HG03066 (cell line): ENCODE data around the gene SIPA1L3.
"Not testable (repeated sequence)": the region's sequence is repeated elsewhere in the genome, so short reads cannot be mapped to it uniquely, and the experiment has no call there.

Experiments used
- ATAC-seq: cut with Tn5 transposase; IDR thresholded peaks from one replicate; pipeline ENCODE4 v1.9.1; 2021; ENCODE audit warnings: low read depth; ENCODE audit not compliant: unreplicated experiment

SIPA1L3 gene

GRCh38 chr19:38057959-38058690, 151.1 kb downstream of the SIPA1L3 start:
- ATAC-seq: no peak

GRCh38 chr19:38059897-38060296, 152.9 kb downstream of the SIPA1L3 start:
- no peak for ATAC-seq

DNA sequence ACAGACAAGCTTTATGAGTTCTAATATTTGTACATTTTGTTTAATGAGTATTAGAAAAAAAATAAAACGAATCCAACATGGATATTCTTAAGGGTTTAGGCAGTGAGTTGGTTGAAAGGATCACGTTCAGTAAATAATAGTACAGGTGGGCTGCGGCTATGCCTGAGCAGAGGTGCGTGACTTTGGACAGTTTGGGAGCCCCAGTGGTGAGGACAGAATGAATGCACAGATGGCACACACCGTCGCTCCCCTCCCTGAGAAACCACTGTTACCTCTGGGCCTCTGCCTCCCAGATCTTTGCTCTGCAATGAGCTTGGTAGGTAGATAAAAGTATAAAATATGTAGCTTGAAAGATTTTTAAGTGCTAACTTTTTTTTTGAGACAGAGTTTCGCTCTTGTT, 153.3 kb downstream of the SIPA1L3 start:
- no peak for ATAC-seq

DNA sequence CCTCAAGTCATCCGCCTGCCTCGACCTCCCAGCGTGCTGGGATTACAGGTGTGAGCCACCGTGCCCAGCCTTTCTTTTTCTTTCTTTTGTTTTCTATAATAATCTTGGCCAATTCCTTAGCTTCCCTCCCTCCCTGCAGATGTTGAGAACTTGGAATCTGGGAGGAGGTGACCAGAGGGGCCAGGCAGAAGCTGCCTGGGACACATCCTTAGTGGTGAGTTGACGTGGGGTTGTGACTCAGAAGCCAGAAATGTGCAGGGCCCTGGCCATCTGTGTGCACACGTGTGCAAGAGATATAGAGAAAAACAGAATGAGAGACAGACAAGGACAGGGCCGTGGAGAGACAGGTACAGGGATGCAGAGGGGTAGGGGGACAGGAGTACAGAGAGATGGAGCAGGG, 154.3 kb downstream of the SIPA1L3 start:
- ATAC-seq: no peak

- ATAC-seq: no peak
Observed at GRCh38 chr19:38062959-38063761, 156.2 kb downstream of the SIPA1L3 start.

DNA sequence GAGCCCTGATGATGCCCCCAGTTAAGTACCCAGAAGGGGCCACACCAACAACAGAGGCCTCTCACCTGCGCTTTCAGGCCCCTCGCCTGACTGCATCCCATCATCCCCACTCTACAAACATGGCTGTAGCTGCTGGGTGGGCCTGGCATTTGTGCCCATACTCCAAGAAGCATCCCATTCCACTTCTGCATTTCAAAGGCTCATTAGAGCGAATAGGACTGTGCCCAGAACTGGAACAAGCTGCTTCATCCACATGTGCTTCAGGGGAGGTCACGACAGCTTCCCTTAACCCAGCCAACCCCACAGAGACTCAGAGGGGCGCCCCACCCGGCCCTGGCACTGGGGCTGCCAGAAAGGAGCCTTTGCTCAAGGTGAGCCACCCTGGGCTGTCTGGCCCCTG, 156.9 kb downstream of the SIPA1L3 start:
- ATAC-seq: no peak

DNA sequence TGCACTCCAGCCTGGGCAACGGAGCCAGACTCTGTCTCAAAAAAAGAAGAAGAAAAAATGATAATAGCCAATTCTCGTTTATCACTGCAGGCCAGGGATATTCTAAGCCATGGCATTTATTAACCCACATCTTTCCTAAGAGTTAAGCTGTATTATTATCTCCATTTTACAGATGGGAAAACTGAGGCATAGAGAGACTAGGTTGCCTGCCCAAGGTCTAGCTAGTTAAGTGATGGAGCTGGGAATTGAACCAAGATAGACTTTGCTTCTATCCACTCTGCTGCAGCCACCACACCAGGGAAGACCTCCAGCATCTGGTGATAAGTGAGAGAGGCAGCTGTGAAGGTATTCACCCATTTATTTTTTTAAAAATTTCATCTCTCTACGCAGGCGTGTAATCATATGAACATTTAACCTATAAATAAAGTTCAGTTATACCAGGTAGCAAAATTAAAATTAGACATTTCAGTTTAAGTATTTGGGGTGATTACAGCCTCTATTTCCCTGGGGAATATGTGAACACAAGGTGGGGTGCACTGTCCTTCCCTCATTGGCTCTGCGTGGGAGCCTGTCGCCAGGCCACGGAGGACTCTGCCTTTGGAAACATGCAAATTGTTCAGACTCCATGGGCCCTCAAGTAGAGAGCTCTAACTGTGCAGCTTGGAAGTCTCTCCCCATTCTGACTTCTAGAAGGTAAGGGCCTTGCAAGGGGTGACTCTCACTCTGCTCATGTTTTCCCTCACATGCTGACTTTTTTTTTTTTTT, 157.8 kb downstream of the SIPA1L3 start:
- no peak for ATAC-seq

- ATAC-seq: not testable (repeated sequence)
Observed at GRCh38 chr19:38065775-38066174, 158.8 kb downstream of the SIPA1L3 start.

- ATAC-seq: no peak
Observed at GRCh38 chr19:38068826-38069225, 161.8 kb downstream of the SIPA1L3 start.

DNA sequence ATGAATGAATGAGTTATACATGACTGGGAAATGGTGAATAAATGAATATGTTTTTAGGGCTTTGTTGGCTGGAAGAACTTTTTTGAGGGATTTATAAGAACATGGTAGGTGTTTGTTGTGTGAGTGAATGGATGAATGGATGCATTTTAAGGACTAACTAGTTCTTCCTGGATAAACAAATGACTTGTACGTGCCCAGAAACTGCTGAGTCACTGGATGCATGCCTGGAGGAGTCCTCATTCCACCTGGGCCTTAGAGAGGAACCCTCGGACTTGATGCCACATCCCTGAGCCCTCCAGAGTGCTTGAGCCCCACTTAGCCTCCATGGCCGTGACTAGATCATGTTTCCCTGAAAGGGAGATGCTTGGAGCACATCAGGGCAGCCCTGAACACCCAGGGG, 163.6 kb downstream of the SIPA1L3 start:
- no peak for ATAC-seq

GRCh38 chr19:38071054-38071453, 164.0 kb downstream of the SIPA1L3 start:
- ATAC-seq: not testable (repeated sequence)

GRCh38 chr19:38071647-38072046, 164.6 kb downstream of the SIPA1L3 start:
- ATAC-seq: no peak

GRCh38 chr19:38072776-38073750, 166.1 kb downstream of the SIPA1L3 start:
- no peak for ATAC-seq

DNA sequence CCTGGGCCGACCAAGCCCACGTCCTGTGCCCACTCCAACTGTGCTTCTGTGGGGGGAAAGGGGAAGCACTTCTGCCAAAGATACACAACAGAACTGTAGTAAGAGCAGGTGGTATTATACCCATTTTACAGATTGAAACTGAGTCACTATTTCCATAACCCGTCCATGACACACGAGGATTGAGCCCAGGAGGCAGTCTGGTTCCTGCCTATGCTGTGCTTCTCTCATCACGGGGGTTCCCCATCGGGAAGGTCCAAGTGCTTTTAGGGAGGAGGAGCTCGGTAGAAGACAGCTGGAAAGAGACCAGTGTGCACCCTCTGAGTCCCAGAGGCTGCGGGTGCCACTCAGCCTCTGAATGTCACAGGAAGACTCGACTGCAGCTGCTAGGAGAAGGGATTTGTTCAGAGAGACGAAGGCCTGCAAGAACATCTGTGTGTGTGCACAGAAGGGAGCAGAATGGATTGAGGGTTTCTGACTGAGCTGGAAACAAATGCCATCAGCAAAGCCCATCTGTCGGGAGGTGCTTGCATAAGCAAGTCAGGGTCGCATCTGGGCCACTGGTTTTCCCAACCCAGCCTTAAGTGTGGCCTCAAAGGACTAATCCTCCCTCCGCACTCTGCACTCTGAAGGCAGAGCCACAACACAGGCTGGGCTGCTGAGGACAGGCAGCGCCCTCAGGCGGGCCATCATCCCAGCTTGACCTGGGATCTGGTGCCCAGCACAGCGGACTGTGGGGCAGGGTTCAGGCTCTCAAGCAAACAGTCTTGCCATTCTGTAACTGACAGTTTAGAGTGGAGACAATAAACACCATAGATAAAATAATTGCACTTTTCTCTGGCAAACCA, 167.1 kb downstream of the SIPA1L3 start:
- no peak for ATAC-seq

DNA sequence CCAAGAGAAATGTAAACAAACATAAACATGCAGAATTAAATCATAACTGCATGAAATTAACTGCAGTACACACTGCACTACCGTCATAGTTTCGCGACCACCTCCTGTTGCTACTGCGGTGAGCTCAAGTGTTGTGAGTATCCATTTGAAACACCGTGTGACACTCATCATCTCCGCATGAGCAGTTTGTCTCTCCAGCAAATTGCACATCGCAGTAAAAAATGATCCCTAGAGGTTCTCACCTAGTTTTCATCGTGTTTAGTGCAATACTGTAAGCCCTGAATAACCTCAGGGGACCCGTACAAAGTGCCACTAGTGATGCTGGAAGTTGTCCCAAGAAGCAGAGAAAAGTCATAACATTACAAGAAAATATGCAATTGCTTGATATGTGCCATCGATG, 169.3 kb downstream of the SIPA1L3 start:
- ATAC-seq: no peak

- ATAC-seq: no peak
Observed at GRCh38 chr19:38078302-38078930, 171.4 kb downstream of the SIPA1L3 start.

GRCh38 chr19:38079926-38080380, 172.9 kb downstream of the SIPA1L3 start:
- peak; percentile 75 for ATAC-seq

- ATAC-seq: no peak
Observed at GRCh38 chr19:38081547-38082255, 174.7 kb downstream of the SIPA1L3 start.
